Measurements from ENCODE around the gene INMT. TPM values are rescaled to one million over a fixed set of nuclear protein-coding genes. Genes with fewer than 3 reads are reported as not detected.

Gene INMT
- total and polyA plus RNA-seq, 10 of the 15 experiments (the other 5 are each of a cell fraction or from before 2014, with no cell fraction given), result 0.03 to 0.20 (median 0.10) TPM; not detected in 7

GRCh38 chr7:30761214-30762156 is 9.6 kb downstream of the INMT start:
- TF ChIP-seq HDAC6 (IDR thresholded peaks at IDR 0.05; ENCODE audit: unreplicated experiment) (no peak), TAF1 (IDR thresholded peaks at IDR 0.05; ENCODE audit: borderline replicate concordance, low read depth, low read length) (no peak), E4F1 (IDR thresholded peaks at IDR 0.05; ENCODE audit: borderline replicate concordance, partially characterized antibody) (no peak), SIN3A (IDR thresholded peaks at IDR 0.05; ENCODE audit: low read depth, low read length) (no peak), RBBP5 (conservative IDR thresholded peaks at IDR 0.05) (no peak), RELB (IDR thresholded peaks at IDR 0.05; ENCODE audit: low read depth) (no peak), IKZF2 (IDR thresholded peaks at IDR 0.05) (no peak), POLR2AphosphoS2 (IDR thresholded peaks at IDR 0.05; ENCODE audit: low read depth, low read length) (no peak), HDGF (IDR thresholded peaks at IDR 0.05) (no peak), IRF4 (IDR thresholded peaks at IDR 0.05; ENCODE audit: low read depth, low read length) (no peak), IRF5 (IDR thresholded peaks at IDR 0.05; ENCODE audit: borderline replicate concordance) (no peak), SKIL (IDR thresholded peaks at IDR 0.05; ENCODE audit: low read depth, poor library complexity, severe bottlenecking) (no peak), SUZ12 (IDR thresholded peaks at IDR 0.05; ENCODE audit: unreplicated experiment) (no peak), RB1 (IDR thresholded peaks at IDR 0.05; ENCODE audit: borderline replicate concordance) (no peak)
- H3K9me3 ChIP-seq (replicated peaks; ENCODE audit: control insufficient read depth, insufficient read depth, low read length), result no peaks in the 10 kb centered on the region; the same call in 2 of the 3 replicates
- no peaks in the 10 kb centered on the region for H3K36me3 ChIP-seq (ENCODE audit: control insufficient read depth in 2 of 2, insufficient read depth in 2 of 2, low read length in 1 of 2)
- FAIRE-seq (no peak), DNase-seq (ENCODE audit: low read depth, low spot score) (no peak), ATAC-seq (no peak)
- no peaks in the 10 kb centered on the region for H3K79me2 ChIP-seq (ENCODE audit: control insufficient read depth, insufficient read depth, low read length)
- CTCF ChIA-PET, result interaction anchor here (1.3 kb wide), 1 partner anchor 21 kb away, joined by 3 read pairs; no protein-coding TSS in a partner anchor
- no peaks in the 10 kb centered on the region for H4K20me1 ChIP-seq (ENCODE audit: control insufficient read depth, insufficient read depth)
- intact Hi-C loops (cut with micrococcal nuclease; ENCODE audit: unreplicated experiment) (no loop called here), in situ Hi-C loops (cut with MboI) (no loop called here)
- no peaks in the 10 kb centered on the region for H3K27me3 ChIP-seq (replicated peaks in 1 of 2; ENCODE audit: control insufficient read depth in 2 of 2, insufficient read depth in 2 of 2, low read length in 1 of 2)
- no peak overlapping the region for H3K4me3 ChIP-seq
- H3K4me1 ChIP-seq (ENCODE audit: control insufficient read depth, insufficient read depth, low read length), result peaks cover 12% of the 10 kb centered on the region
- H3K9ac ChIP-seq (ENCODE audit: control insufficient read depth, insufficient read depth, low read length), result no peak overlapping the region
- no peak overlapping the region for H2AFZ ChIP-seq (ENCODE audit: control insufficient read depth, low read depth, low read length)
- WGBS (ENCODE audit: insufficient coverage, insufficient replicate concordance, low lambda C conversion rate, missing lambda C conversion rate), result 78% methylated on average over 13 of the region's 13 CpGs
- H3K4me2 ChIP-seq (ENCODE audit: control insufficient read depth, insufficient read depth), result no peak overlapping the region
- POLR2A ChIA-PET, result interaction anchor here (0.6 to 1.0 kb wide), 2 partner anchors 17 to 1425 kb away, joined by 3 to 4 read pairs; no protein-coding TSS in a partner anchor
- RAD21 ChIA-PET (ENCODE audit: unreplicated experiment), result interaction anchor here (1.2 kb wide), 1 partner anchor 212 kb away, joined by 3 read pairs; no protein-coding TSS in a partner anchor
- no peak overlapping the region for H3K27ac ChIP-seq (ENCODE audit: control insufficient read depth, insufficient read depth)
- no TSS peak for BruUV-seq (replicated peaks)
- SMC1A ChIA-PET (ENCODE audit: uncharacterized antibody, unreplicated experiment), result no interaction called here
